Measurements from ENCODE around the gene TMEM63A.

DNA sequence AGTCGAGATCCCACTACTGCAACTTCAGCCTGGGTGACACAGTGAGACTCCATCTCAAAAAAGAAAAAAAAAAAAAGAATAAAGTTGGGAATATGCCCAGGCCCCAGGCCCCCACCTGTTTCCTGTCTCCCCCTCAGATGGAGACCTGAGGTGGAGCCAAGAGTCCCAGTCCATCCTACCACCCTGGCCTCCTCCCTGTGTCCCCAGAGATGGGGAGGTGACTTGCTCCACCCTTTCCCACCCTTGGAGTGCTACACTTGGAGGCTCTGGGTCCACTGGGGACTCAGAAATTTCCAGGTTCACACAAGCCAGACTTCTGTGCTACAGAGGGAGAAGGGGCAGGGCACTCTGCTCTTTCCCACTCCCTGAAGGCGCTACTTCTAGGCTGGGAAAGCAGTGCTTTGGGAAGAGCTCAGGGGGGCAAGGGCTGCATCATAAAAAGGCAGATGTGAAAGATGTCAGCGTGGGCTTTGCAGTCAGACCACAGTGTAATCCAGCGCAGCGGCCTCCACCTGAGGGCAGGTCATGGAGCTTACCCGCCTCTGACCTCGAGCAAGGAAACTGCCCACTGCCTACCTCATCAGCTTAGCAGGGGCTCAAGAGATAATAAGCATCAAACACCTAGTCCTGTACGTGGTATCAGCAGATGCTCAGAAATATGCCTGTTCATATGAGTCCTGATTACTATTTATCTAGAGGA lies 13.4 kb downstream of the TMEM63A start:
- TF ChIP-seq CTCF (IDR thresholded peaks at IDR 0.05 in 4 of 5, conservative IDR thresholded peaks at IDR 0.05 in 1 of 5), result no peak
- TF ChIP-seq POLR2A (IDR thresholded peaks at IDR 0.05), result no peak
